Vagina (tissue), 2 donors: Measurements from ENCODE around the gene MAB21L4. TPM values are rescaled to one million over a fixed set of nuclear protein-coding genes. Genes with fewer than 3 reads are reported as not detected.

ENCODE experiments used
- DNase-seq, 2 donors: peaks; one replicate each; pipeline ENCODE4 v3.0.0-alpha.2; 2017; ENCODE audit errors: extremely low spot score in 2 of 2
- H3K27ac ChIP-seq: fragments of 200-600 bp; sonication (generic); one replicate; pipeline ENCODE4 v1.5.1; 2019
- H3K27me3 ChIP-seq: fragments of 200-600 bp; sonication (generic); one replicate; pipeline ENCODE4 v1.5.1; 2019
- H3K36me3 ChIP-seq, 2 donors: fragments of 200-600 bp; sonication (generic); one replicate each; pipeline ENCODE4 v1.5.1; 2017 to 2019
- H3K4me1 ChIP-seq: fragments of 200-600 bp; sonication (generic); one replicate; pipeline ENCODE4 v1.5.1; 2019
- H3K4me3 ChIP-seq, 2 donors: fragments of 200-600 bp; sonication (generic); 1 replicate in 1 of 2; 2 replicates in 1 of 2; pipeline ENCODE4 v1.5.1; 2016 to 2019
- H3K9me3 ChIP-seq: fragments of 200-600 bp; sonication (generic); one replicate; pipeline ENCODE4 v1.5.1; 2019
- POLR2A ChIP-seq, 2 donors: fragments of 450-650 bp; IDR thresholded peaks; one replicate each; pipeline ENCODE4 v1.6.1; 2017; ENCODE audit warnings: antibody characterized with exemption in 2 of 2, mild to moderate bottlenecking in 2 of 2, moderate library complexity in 2 of 2
- POLR2AphosphoS5 ChIP-seq, 2 donors: sonication (generic); formaldehyde crosslinking; IDR thresholded peaks; one replicate each; pipeline ENCODE4 v1.9.0; 2017; ENCODE audit warnings: antibody characterized with exemption in 2 of 2, mild to moderate bottlenecking in 2 of 2, low read depth in 1 of 2; ENCODE audit not compliant: insufficient read depth in 1 of 2
- intact Hi-C: fragments of 100-400 bp; cut with DNase I; formaldehyde crosslinking; loops from one replicate; pipeline ENCODE4 v1.15.1; 2023
- total RNA-seq: library from RNA; depleted of rRNA; stranded (reverse); fragments of >200 nt; gene quantifications from one replicate; pipeline ENCODE4 v1.2.3, GENCODE V29; 2016
- TF ChIP-seq, protein P1 (sequence below), 3 experiments: fragments of 450-650 bp in 2 of 3; fragments of 200-600 bp in 1 of 3; sonication (generic) in 1 of 3; IDR thresholded peaks; one replicate each; pipeline ENCODE4 v1.5.1; 2017 to 2019; ENCODE audit warnings: antibody characterized with exemption in 3 of 3, mild to moderate bottlenecking in 2 of 3, moderate library complexity in 2 of 3

The MAB21L4 gene
- total RNA-seq, 1 donor from 2014 or later, result 21.1 TPM

DNA sequence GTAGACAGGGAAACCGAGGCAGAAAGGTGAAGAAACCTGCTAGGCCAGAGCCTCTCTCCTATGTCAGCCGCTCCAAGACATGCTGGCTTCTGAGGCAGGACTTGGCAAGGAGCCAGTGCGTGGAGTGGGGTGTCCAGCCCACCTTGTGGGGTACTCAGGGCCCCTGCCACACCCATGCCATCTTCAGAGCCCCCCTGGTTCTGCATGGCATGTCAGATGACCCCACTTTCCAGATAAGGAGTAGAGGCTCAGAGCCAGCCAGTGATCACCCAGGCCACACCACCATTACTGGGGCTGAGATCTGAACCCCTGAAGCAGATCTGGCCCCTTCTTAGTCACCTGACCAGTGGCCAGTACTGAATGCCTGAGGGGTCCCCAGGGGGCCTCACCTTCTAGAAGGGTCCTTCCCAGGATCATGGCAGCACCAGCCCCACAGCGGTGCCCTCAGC is 24.9 kb upstream of the MAB21L4 start:
- DNase-seq, result peak in 1 of 2 donors; percentile 83
- Histone ChIP-seq H3K27me3 (no peaks in the 10 kb centered on the region), H3K27ac (peak overlapping the region; percentile 84), H3K36me3 (no peaks in the 10 kb centered on the region), H3K4me1 (peaks cover 42% of the 10 kb centered on the region), H3K9me3 (no peaks in the 10 kb centered on the region), H3K4me3 (no peak overlapping the region)
- TF ChIP-seq, protein P1, sequence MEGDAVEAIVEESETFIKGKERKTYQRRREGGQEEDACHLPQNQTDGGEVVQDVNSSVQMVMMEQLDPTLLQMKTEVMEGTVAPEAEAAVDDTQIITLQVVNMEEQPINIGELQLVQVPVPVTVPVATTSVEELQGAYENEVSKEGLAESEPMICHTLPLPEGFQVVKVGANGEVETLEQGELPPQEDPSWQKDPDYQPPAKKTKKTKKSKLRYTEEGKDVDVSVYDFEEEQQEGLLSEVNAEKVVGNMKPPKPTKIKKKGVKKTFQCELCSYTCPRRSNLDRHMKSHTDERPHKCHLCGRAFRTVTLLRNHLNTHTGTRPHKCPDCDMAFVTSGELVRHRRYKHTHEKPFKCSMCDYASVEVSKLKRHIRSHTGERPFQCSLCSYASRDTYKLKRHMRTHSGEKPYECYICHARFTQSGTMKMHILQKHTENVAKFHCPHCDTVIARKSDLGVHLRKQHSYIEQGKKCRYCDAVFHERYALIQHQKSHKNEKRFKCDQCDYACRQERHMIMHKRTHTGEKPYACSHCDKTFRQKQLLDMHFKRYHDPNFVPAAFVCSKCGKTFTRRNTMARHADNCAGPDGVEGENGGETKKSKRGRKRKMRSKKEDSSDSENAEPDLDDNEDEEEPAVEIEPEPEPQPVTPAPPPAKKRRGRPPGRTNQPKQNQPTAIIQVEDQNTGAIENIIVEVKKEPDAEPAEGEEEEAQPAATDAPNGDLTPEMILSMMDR (IDR thresholded peaks at IDR 0.05), result no peak
- no peak for TF ChIP-seq POLR2AphosphoS5 (IDR thresholded peaks at IDR 0.05; ENCODE audit: insufficient read depth in 1 of 2, low read depth in 1 of 2)
- no peak for TF ChIP-seq POLR2A (IDR thresholded peaks at IDR 0.05)
- intact Hi-C loops, result no loop called here

DNA sequence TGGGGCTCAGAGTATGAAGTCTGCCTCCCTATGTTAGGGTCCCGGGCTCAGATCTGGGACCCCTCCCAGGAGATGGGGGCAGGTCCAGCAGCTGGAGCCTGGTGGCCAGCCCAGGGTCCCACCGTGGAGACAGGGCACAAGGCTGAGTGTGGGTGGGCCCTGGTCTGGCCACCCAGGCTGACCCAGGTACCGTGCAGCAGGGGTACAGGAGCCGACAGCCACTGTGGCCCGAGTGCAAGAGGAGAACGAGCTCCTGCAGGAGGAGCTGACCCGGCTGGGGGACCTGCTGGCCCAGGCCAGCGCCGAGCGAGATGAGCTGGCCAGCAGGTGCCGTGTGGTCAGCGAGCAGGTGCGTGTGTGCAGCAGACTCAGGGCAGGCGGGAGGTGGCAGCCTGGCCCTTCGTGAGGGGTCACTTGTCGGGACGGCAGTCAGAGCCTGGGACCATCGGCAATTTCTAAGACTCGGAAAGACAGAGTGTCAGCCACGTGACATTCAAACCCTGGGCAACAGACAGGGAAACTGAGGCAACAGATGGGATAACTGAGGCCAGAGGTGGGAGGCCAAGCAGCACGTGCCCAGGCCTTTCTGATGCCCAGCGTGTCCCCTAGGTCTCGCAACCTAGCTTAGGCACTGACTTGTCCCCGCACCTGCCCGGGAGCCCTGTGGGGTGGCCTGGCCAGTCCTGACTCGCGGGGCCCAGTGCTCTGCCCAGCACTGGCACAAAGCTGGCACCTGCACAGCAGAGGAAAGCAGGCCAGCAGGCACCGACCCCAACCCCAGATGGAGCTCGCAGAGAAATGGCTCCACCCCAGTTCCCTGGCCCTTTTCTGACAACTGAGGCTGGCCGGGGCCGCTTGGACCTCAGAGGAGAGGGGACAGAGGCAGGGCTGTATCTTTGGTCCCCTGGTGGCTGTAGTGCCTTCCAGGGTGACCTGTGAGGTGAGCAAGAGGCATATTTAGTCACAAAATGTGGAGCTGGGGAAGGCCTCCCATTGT is 24.1 kb upstream of the MAB21L4 start:
- intact Hi-C loops, result loop anchor here (5.0 kb wide), 1 partner anchor 72 kb away; no protein-coding TSS in a partner anchor
- Histone ChIP-seq H3K9me3 (no peaks in the 10 kb centered on the region), H3K36me3 (no peaks in the 10 kb centered on the region), H3K4me1 (peaks cover 49% of the 10 kb centered on the region), H3K27ac (peak overlapping the region; percentile 84), H3K27me3 (no peaks in the 10 kb centered on the region), H3K4me3 (no peak overlapping the region)
- DNase-seq, result peak in 1 of 2 donors; percentile 83
- TF ChIP-seq, protein P1 (IDR thresholded peaks at IDR 0.05), result no peak
- TF ChIP-seq POLR2A (IDR thresholded peaks at IDR 0.05) (no peak), POLR2AphosphoS5 (IDR thresholded peaks at IDR 0.05; ENCODE audit: insufficient read depth in 1 of 2, low read depth in 1 of 2) (no peak)

- no peak overlapping the region for H3K27ac ChIP-seq
- DNase-seq, result peak in 1 of 2 donors; percentile 79
- peaks cover 57% of the 10 kb centered on the region for H3K4me1 ChIP-seq
- intact Hi-C loops, result loop anchor here (5.0 kb wide), 1 partner anchor 73 kb away; no protein-coding TSS in a partner anchor
- no peak overlapping the region for H3K4me3 ChIP-seq
- TF ChIP-seq, protein P1 (IDR thresholded peaks at IDR 0.05), result no peak
- TF ChIP-seq POLR2AphosphoS5 (IDR thresholded peaks at IDR 0.05; ENCODE audit: insufficient read depth in 1 of 2, low read depth in 1 of 2) (no peak), POLR2A (IDR thresholded peaks at IDR 0.05) (no peak)
- H3K9me3 ChIP-seq, result no peaks in the 10 kb centered on the region
- H3K36me3 ChIP-seq, result no peaks in the 10 kb centered on the region
- no peaks in the 10 kb centered on the region for H3K27me3 ChIP-seq
These were observed 23.3 kb upstream of the MAB21L4 start for GRCh38 chr2:240919161-240919781.

DNA sequence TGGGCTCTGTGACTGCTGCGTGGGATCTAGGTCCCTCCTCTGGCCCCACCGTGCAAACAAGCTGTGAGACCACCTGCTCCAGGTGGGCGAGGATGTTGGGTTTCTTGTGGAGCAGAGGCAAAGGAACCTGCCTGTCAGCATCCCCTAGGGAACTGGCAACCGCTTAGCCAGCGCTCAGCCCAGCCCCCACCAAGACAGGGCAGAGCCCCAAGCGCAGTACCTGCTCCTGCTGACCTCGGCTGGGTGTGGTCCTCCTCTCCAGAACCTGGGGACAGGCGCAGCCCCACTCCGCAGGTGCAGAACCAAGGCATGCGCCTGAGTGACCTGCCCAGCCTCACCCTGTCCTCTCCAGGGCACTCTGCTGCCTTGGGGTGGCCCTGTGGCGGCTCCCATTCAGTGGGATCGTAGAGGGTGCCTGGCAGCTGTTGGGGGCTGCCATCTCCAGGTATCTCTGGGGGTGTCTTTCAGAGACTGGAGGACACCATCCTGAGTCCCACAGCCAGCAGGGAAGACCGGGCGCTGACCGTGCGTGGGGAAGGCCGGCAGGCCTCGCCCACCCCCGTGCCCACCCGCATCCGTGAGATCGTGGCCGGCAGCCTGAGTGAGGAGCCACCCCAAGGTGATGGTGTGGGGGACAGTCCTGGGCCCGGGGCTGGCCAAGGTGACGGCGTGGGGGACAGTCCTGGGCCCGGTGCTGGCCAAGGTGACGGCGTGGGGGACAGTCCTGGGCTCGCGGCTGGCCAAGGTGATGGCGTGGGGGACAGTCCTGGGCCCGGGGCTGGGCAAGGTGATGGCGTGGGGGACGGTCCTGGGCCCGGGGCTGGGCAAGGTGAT is 22.5 kb upstream of the MAB21L4 start:
- peaks cover 65% of the 10 kb centered on the region for H3K4me1 ChIP-seq
- H3K27me3 ChIP-seq, result no peaks in the 10 kb centered on the region
- H3K36me3 ChIP-seq, result no peaks in the 10 kb centered on the region
- TF ChIP-seq POLR2AphosphoS5 (IDR thresholded peaks at IDR 0.05; ENCODE audit: insufficient read depth in 1 of 2, low read depth in 1 of 2) (no peak), POLR2A (IDR thresholded peaks at IDR 0.05) (no peak)
- TF ChIP-seq, protein P1 (IDR thresholded peaks at IDR 0.05), result no peak
- H3K27ac ChIP-seq, result no peak overlapping the region
- H3K4me3 ChIP-seq, result no peak overlapping the region
- intact Hi-C loops, result loop anchor here (5.0 kb wide), 1 partner anchor 74 kb away; no protein-coding TSS in a partner anchor
- no peaks in the 10 kb centered on the region for H3K9me3 ChIP-seq
- DNase-seq, result peak in 1 of 2 donors; percentile 85
